ENCODE measurements around the gene PROX2.

Gene PROX2

GRCh38 chr14:74909501-74909900, 33.6 kb upstream of the PROX2 start:
- DNase-seq (ENCODE audit: low read depth) = no peak

- DNase-seq (ENCODE audit: low read depth) = no peak
Observed at GRCh38 chr14:74908861-74909341, 33.0 kb upstream of the PROX2 start.

DNA sequence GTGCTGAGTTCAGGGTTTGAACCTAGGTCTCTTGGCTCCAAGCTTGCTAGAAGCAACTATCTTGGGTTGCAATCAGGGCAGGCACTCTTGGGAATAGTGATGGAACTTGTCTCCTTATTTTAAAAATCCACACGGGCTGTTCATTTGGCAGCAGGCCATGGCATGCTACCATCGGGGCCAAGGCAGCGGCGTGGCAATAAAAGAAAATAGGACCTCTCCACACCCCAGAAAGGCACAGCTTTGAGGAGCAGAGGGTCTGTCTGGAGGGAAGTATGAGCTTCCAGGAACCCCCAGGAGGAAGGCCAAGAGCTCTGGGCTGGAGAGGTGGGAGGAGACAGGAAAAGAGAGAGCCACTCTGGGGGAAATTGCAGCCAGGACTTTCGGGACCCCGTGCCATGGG, 31.8 kb upstream of the PROX2 start:
- no peak for DNase-seq (ENCODE audit: low read depth)

DNA sequence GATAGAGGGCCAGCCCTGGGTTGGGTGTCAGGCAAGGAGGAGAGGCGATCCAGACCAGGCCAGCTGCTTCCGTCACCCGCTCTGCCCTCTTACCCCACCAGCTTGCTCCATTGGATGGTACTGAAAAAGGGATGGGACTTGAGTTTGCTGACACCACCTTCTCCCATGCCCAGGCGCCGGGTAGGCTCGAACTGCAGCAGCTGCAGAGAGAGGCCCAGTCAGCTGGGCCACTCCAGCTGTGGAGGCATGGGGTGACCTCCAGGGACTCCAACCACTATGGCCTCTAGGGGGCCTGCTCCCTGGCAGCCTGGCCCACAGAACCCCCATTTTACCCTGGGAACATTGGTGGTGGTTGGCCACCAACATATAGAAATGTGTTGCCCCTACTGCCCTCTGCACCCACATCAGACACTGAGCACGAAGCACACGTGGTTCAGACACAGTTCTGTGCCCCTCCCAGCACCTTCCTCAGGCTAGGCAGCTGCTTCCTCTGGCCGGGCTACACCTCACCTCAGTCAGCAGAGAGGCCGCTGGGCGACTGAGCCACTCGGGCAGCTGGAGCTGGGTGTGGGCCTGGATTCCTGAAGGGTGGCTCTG, 31.1 kb upstream of the PROX2 start:
- DNase-seq (ENCODE audit: low read depth) = no peak

DNA sequence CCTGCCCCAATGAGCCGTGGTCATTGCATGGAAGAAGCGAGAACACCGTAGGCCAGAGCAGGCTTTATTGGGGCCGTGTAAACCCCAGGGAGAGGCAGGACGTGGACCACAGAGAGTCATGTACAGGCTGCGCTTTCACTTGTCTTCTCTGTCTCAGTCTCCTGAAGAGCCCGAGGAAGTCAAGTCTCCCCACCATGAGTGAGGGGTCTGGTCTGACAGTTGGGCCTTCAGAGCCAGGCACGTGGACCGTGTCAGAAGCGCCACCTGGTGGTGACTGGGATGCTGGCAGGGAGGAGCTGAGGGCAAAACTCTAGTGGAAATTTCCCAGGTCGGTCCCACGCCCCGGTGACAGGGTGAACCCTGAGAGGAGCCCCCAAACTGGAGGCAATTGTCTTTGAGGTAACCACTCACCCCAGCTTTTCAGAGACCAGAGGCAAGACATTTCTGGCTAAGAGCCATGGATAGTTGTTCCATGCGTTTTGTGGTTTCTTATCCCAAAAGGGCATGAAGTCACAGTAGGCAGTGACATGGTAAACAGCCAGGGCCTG, 29.7 kb upstream of the PROX2 start:
- no peak for DNase-seq (ENCODE audit: low read depth)

- no peak for DNase-seq (ENCODE audit: low read depth)
Observed at GRCh38 chr14:74904635-74905503, 28.9 kb upstream of the PROX2 start.

DNA sequence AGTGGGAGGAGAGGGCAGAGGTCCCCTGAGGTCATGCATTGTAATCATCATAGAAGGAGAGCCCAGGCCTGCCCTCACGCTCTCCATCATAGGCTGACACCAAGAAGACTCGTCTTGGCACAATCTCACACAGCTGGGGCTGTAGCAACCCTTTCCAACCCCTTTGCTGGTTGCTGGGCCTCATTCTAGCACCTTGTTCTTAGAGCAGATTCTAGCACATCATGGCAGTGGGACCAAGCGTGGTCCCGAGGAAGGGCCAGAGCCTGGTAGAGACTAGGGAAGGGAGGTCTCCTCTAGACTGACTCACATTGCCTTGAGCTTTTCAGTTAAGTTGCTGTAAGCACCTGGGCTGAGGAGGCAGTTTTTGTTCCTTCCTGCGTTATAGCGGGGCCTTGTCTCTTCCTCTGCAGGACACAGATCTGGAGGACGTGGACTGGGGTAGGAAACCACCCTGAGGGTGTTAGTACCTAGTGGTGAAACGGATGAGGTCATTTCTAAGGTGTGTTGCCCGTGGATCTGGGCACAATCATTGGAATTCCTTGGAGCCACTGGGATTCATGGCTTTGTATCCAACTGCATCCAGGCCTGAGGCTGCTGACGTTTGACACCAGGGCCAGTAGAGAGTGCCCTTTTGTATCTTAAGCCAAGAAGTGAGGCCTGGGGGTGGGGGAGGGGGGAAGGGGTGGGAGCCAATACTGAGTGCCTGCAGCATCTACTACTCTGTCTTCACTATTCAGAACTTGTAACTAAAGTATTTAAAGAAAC, 27.2 kb upstream of the PROX2 start:
- no peak for DNase-seq (ENCODE audit: low read depth)

- DNase-seq (ENCODE audit: low read depth) = no peak
Observed at GRCh38 chr14:74898694-74899093, 22.7 kb upstream of the PROX2 start.

DNA sequence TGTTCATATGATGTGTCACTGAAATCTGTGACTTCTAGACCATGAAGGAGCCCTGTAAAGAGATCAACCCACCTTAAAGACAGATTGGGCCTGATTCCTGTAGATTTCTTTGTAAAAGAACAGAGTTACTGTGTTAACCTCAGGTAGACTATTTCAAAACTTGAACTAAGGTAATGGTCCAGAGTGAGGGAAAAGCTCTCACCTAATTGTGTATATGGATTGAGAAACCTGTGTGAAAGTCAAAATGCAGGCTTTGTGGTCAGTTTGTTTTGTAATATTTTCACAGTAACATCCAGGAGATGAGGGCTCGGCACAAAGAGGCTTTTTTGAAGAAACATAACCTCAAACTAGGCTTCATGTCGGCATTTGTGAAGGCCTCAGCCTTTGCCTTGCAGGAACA, 22.1 kb upstream of the PROX2 start:
- DNase-seq (ENCODE audit: low read depth) = no peak

- no peak for DNase-seq (ENCODE audit: low read depth)
Observed at GRCh38 chr14:74897642-74898041, 21.7 kb upstream of the PROX2 start.

GRCh38 chr14:74896400-74896799, 20.5 kb upstream of the PROX2 start:
- no peak for DNase-seq (ENCODE audit: low read depth)

GRCh38 chr14:74893614-74894091, 17.7 kb upstream of the PROX2 start:
- no peak for DNase-seq (ENCODE audit: low read depth)

DNA sequence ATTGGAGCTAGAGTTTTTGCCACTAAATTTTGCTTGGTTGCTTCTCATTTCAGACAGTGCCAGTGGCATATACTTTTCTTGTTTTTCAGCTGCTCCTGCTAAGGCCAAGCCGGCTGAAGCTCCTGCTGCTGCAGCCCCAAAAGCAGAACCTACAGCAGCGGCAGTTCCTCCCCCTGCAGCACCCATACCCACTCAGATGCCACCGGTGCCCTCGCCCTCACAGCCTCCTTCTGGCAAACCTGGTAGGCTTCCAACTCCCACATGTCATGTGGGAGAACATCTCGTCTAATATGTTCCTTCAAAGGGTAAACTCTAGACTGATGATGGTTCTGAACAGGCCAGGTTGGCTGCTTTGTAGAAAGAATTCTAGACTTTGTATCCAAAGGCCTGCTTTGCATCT, 16.8 kb upstream of the PROX2 start:
- DNase-seq (ENCODE audit: low read depth) = no peak

- no peak for DNase-seq (ENCODE audit: low read depth)
Observed at GRCh38 chr14:74891870-74892269, 15.9 kb upstream of the PROX2 start.

DNA sequence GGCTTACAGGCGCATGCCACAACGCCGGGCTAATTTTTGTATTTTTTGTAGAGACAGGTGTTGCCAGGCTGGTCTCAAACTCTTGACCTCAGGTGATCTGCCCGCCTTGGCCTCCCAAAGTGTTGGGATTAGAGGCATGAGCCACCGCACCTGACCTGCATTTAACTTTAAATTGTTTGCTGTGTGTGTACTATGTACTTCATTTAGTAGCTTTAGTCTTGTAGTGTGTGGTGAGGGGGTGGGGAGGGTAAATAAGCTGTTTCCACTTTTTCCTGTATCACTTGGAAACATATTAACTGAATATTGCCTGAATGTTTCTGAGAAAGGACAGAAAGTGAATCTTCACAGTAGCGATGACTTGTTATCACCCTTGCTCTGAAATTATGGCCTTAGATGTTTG, 14.3 kb upstream of the PROX2 start:
- DNase-seq (ENCODE audit: low read depth) = no peak

DNA sequence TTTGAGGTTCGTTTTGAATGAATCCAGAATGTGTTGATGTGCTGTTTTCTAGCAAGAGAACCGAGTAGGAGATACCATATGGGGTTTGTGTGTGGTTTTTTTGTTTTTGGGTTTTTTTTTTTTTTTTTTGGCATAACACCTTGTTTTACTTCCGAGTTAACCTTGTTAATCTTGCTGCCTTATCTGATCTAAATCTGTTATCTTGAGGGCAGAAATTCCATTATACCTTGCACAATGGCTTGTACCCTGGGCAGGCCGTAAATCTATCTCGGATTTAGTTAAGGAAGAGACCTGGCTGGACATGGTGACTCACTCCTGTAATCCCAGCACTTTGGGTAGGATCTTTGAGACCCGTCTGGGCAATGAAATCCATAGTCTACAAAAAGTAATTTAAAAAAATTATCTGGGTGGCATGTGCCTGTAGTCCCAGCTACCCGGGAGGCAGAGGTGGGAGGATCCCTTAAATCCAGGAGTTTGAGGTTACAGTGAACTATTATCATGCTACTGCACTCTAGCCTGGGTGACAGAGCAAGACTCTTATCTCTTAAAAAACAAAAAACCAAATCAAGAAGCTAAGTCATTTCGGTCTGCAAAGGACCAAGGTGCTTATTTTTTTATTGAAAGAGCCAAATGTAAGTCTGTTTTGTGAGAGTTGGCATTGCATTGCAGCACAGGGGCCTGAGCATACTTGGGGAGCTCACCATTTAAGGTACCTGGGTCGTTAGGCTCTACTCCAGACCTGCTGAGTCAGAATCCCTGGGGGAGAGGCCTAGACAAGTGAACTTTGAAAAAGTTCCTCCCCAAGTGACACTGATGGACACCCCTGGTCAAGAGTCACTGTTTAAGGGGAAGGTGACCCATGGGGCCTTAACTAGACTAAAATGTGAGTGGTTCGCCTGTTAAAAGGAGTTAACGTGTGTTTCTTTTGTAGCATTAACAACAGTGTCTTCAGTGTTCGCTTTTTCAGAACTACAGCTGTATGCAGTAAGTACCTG, 12.5 kb upstream of the PROX2 start:
- DNase-seq (ENCODE audit: low read depth) = no peak

- peak; percentile 99 for DNase-seq (ENCODE audit: low read depth)
Observed at GRCh38 chr14:74886001-74886400, 10.1 kb upstream of the PROX2 start.

GRCh38 chr14:74882103-74882920, 6.4 kb upstream of the PROX2 start:
- no peak for DNase-seq (ENCODE audit: low read depth)

- peak; percentile 38 for DNase-seq (ENCODE audit: low read depth)
Observed at GRCh38 chr14:74881431-74882102, 5.6 kb upstream of the PROX2 start, which contains the start of gene DLST. Gene DLST, plus strand, starts transcription at chr14:74881916. Its CDS starts 38 bp downstream, at chr14:74881954.
